Activated CD8-positive, alpha-beta memory T cell treated with anti-CD3 and anti-CD28 coated beads, Interleukin-2, amount 10 ng/mL, durations not matched to agents 7 days and 5 days (primary cell): ENCODE measurements around the gene CES5A. TPM values are rescaled to one million over a fixed set of nuclear protein-coding genes. Genes with fewer than 3 reads are reported as not detected.
"Not testable (repeated sequence)": the region's sequence is repeated elsewhere in the genome, so short reads cannot be mapped to it uniquely, and the experiment has no call there.

ENCODE experiments used
- ATAC-seq: fragments of 150-1000 bp; cut with Tn5 transposase; one replicate; pipeline ENCODE4 v1.10.0; 2021; ENCODE audit warnings: moderate library complexity
- CTCF ChIA-PET: fragments of 350-600 bp; sonication (Branson Sonifier 250); formaldehyde crosslinking; loops from one replicate; lab custom pipeline; 2021; ENCODE audit warnings: antibody characterized with exemption; lab: Charles Lee
- DNase-seq: peaks from one replicate; pipeline ENCODE4 v3.0.0-alpha.2; 2020
- H3K27ac Mint-ChIP-seq: one replicate; pipeline ENCODE4 v1.8.0; 2021; ENCODE audit warnings: mild to moderate bottlenecking, mixed read lengths
- H3K27me3 Mint-ChIP-seq: one replicate; pipeline ENCODE4 v1.8.0; 2021; ENCODE audit warnings: mixed read lengths
- H3K36me3 Mint-ChIP-seq: one replicate; pipeline ENCODE4 v1.8.0; 2021; ENCODE audit warnings: mild to moderate bottlenecking, mixed read lengths
- H3K4me1 Mint-ChIP-seq: one replicate; pipeline ENCODE4 v1.8.0; 2021; ENCODE audit warnings: mixed read lengths
- H3K4me3 Mint-ChIP-seq: one replicate; pipeline ENCODE4 v1.8.0; 2021; ENCODE audit warnings: mild to moderate bottlenecking, moderate library complexity, mixed read lengths
- H3K9me3 Mint-ChIP-seq: one replicate; pipeline ENCODE4 v1.8.0; 2022; ENCODE audit warnings: low read depth, mixed read lengths
- total RNA-seq, 2 experiments: library from RNA; stranded (reverse); gene quantifications; one replicate each; pipeline ENCODE4 v1.2.3, GENCODE V29; 2021

Gene CES5A
- total RNA-seq, 2 experiments from 2014 or later = not detected

DNA sequence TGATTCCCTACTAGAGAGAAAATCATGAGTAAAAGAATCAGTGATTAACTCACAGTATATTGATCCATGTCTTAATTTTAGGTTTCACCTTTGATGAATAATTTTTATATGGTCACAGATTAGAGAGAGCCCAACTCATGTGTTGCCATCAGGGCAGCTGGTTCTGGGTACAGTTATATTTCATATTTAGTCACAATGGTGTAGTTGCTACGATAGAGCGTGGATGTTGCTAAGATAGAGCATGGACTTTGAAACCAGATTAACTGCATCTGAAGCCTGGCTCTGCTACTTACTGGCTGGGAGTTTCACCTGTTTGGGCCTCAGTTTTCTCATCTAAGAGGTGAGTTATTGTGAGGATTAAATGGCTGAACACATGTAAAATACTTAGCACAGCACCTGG, 61.0 kb downstream of the CES5A start:
- H3K4me1 Mint-ChIP-seq, DNase-seq, H3K27ac Mint-ChIP-seq, H3K4me3 Mint-ChIP-seq, H3K27me3 Mint-ChIP-seq, ATAC-seq, H3K9me3 Mint-ChIP-seq, CTCF ChIA-PET, H3K36me3 Mint-ChIP-seq: not testable (repeated sequence)

DNA sequence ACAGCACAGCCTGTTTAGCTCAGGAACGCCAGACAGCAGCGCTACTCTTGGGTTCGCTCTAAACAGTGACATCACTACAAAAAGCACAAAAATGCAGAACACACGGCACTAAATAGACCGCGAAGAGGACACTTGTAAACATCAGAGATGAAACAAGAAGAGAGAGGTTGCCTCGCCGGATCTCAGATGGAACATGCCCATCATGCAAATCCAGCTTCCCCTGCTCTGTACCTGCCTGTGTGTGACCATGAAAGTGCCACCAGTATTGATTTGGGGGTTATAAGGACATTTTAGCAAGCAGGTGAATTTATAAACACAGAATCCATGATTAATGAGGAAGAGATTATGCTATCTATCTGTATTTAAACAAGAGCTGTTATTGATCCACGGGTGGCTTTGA, 61.4 kb downstream of the CES5A start:
- H3K4me3 Mint-ChIP-seq, H3K27ac Mint-ChIP-seq, H3K4me1 Mint-ChIP-seq, H3K36me3 Mint-ChIP-seq, H3K9me3 Mint-ChIP-seq, ATAC-seq, CTCF ChIA-PET, H3K27me3 Mint-ChIP-seq: not testable (repeated sequence)
- DNase-seq = peak; percentile 8

DNA sequence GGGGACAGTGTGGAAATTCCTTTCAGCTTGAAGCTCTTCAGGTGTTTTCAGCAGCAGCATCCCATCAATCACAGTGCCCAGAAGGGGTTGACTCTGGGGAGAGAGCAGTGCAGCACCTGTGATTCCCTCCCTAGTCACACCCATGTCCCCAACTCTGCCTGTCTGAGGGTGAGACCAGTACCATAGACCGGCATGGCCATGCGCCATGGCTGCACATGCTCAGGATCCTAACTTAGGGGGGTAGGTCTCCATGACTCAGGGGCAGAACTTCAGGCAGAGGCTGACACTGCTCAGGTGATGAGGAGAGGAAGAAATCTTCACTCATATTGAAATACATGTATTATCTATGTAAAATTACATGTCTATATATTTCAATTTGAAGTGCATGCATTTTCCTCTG, 62.2 kb downstream of the CES5A start:
- H3K27me3 Mint-ChIP-seq = peaks cover 6% of the 10 kb centered on the region
- no peak overlapping the region for H3K4me3 Mint-ChIP-seq
- no peaks in the 10 kb centered on the region for H3K9me3 Mint-ChIP-seq
- H3K36me3 Mint-ChIP-seq = no peaks in the 10 kb centered on the region
- no peaks in the 10 kb centered on the region for H3K4me1 Mint-ChIP-seq
- ATAC-seq (no peak), DNase-seq (peak; percentile 26)
- H3K27ac Mint-ChIP-seq = no peak overlapping the region
- CTCF ChIA-PET = no interaction called here

DNA sequence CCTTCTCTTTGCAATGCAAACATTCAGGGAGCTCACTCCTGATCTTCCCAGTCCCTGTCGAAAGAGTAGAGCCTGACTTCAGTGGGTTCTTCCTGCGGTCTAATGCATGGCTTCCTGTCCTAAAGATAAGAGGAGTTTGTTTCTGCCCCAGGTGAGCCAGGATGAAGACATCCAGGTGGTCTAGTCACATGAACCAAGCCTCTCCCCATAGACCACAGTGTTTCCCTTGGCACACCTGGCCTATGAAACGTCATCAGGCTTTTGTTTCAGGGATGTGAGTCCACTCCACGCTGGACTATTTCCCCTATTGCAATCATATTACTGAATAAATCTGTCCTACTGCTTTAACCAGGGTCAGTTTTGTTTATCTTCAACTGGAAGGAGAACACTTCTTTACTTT, 63.4 kb downstream of the CES5A start:
- peak; percentile 25 for DNase-seq
- CTCF ChIA-PET = no interaction called here
- no peak overlapping the region for H3K4me3 Mint-ChIP-seq
- no peak for ATAC-seq
- H3K27ac Mint-ChIP-seq = no peak overlapping the region
- no peaks in the 10 kb centered on the region for H3K4me1 Mint-ChIP-seq
- H3K9me3 Mint-ChIP-seq = no peaks in the 10 kb centered on the region
- H3K36me3 Mint-ChIP-seq = no peaks in the 10 kb centered on the region
- peaks cover 6% of the 10 kb centered on the region for H3K27me3 Mint-ChIP-seq

DNA sequence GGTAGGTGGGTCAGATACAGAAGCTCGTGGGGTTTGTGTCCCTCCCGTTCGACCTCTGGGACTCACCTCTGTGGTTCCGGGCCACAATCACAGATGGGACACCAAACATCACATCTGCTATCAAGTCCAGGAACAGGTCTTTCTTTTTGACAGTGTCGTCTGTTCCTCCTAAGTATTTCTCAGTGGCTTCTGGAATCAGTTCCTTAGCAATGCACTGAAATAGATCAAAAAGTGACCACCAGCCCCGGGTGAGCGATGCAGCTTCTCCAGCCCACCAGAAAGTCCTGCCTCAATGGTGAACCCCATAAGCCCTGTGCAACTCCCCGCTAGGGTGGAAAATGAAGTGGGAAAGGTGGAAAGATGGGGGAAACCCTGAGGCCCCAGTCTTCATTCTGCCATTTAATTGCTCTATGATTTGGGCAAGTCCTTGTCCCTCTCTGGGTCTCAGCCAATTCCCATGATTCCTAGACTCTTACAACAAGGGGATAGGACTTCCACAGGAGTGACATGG, 64.7 kb downstream of the CES5A start:
- DNase-seq = no peak
- peaks cover 6% of the 10 kb centered on the region for H3K27me3 Mint-ChIP-seq
- no peaks in the 10 kb centered on the region for H3K36me3 Mint-ChIP-seq
- no peaks in the 10 kb centered on the region for H3K9me3 Mint-ChIP-seq
- CTCF ChIA-PET = no interaction called here
- no peaks in the 10 kb centered on the region for H3K4me1 Mint-ChIP-seq
- no peak for ATAC-seq
- H3K27ac Mint-ChIP-seq = no peak overlapping the region
- no peak overlapping the region for H3K4me3 Mint-ChIP-seq

DNA sequence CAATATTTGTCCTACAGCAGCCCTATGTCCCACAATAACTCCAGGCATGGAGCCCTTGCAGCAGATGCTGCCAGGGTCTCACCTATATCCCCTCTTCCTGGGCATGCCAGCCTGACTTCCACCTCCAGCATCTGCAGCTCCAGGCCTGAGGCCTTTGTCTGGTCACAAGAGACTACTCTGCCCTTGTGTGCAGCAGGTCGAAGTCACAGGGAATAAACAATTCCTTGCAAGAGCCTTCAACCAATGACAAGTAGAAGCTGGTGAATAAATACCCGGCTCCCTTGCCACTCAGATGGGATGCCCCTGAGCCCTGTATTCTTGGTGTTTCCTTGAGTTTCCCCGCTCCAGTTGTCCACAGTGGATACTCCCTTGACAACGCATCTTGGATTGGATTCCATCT, 65.3 kb downstream of the CES5A start:
- Mint-ChIP-seq H3K27ac (no peak overlapping the region), H3K27me3 (peaks cover 6% of the 10 kb centered on the region), H3K9me3 (no peaks in the 10 kb centered on the region), H3K36me3 (no peaks in the 10 kb centered on the region), H3K4me3 (no peak overlapping the region), H3K4me1 (no peaks in the 10 kb centered on the region)
- ATAC-seq = no peak
- CTCF ChIA-PET = no interaction called here
- DNase-seq = no peak

DNA sequence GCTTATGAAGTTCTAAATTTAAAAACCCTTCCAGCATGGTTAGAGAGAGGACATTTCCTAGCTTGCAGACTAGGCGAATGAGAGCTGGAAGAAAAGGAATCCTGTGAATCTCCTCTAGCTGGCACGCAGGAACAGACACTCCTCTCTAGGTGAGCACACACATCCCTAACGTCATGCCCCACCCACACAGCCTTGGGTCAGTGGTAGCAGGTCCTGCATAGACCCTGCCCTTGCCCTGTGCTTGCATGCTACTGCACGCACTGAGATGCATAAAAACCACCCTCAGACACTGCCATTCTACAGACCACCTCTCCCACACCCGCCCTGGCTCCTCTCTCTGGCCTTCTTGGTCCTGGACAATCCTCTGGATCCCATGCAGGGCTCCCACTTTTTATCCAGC, 65.8 kb downstream of the CES5A start:
- Mint-ChIP-seq H3K9me3 (no peaks in the 10 kb centered on the region), H3K36me3 (no peaks in the 10 kb centered on the region), H3K27me3 (peaks cover 6% of the 10 kb centered on the region), H3K4me3 (no peak overlapping the region), H3K4me1 (no peaks in the 10 kb centered on the region), H3K27ac (no peak overlapping the region)
- CTCF ChIA-PET = no interaction called here
- no peak for ATAC-seq
- no peak for DNase-seq

DNA sequence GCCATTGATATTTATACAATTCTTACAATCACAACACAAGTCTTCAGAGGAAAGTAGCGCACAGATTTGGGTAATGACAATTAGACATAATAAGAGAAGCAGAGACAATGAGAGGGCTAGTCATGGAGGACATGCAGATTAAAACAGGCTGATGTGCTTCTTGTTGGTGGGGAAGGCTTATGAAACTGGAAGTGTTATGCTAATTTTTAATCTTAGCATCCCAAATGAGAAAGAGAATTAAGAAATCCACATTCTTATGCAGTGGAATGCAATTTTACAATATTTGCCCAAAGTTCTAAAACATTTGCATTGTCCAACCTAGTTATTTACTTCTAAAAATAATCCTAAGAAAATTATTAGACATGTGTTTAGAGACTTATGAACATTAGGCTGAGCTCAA, 66.9 kb downstream of the CES5A start:
- H3K9me3 Mint-ChIP-seq, ATAC-seq, H3K4me3 Mint-ChIP-seq, DNase-seq, CTCF ChIA-PET, H3K27me3 Mint-ChIP-seq, H3K36me3 Mint-ChIP-seq, H3K4me1 Mint-ChIP-seq, H3K27ac Mint-ChIP-seq: not testable (repeated sequence)

DNA sequence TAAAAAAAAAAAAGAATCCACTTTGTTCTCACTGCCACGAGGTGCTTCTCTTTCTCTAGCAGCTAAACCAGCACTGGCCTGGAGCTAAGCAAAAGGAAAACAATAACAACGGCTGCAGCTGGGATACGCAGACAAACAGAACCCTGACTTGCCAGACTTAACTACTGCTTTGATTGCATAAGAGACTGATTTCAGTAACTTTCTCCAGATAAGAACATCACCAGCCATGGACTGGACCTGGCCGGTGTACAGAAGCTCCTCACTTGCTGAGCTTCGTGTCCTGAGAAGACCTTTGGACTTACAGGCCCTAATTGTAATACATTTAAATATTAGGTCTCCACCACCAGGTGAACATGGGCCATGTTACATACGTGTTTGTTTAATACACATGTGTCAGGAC, 70.1 kb downstream of the CES5A start:
- CTCF ChIA-PET, ATAC-seq, H3K27ac Mint-ChIP-seq, DNase-seq, H3K36me3 Mint-ChIP-seq, H3K27me3 Mint-ChIP-seq, H3K4me3 Mint-ChIP-seq, H3K9me3 Mint-ChIP-seq, H3K4me1 Mint-ChIP-seq: not testable (repeated sequence)

DNA sequence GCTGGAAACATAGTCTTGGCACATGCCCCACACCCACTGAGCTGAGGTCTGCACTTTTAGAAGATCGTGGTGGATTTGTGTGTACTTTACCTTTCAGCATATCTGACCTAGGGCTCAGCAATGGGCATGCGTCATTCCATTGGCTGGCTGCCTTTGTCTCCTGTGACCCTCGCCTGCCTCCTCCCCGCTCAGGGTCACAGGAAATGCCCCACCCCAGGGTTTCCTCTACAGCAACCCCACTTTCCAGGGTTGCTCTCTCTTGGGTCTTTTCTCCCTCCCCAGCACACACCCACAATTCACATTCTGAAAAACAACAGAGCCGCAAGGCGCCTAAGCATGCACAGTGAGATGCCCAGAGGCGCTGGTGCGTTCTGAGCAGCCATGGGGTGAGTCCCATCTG, 71.5 kb downstream of the CES5A start:
- H3K36me3 Mint-ChIP-seq, CTCF ChIA-PET, H3K27me3 Mint-ChIP-seq, H3K27ac Mint-ChIP-seq, H3K4me1 Mint-ChIP-seq, DNase-seq, H3K9me3 Mint-ChIP-seq, H3K4me3 Mint-ChIP-seq: not testable (repeated sequence)
- ATAC-seq = peak; percentile 27

Other genes starting within 250 kb of the CES5A start
- not detected for gene SLC6A2, start 219.4 kb downstream of the CES5A start, total RNA-seq
- 1 to 10 TPM in 1 of 2 experiments, under 1 TPM in 1; 0.49 to 2.2 TPM for gene CES1, start 42.3 kb downstream of the CES5A start, total RNA-seq